CD14-positive monocyte (primary cell): ENCODE data around the gene TCF4. TPM values are rescaled to one million over a fixed set of nuclear protein-coding genes. Genes with fewer than 3 reads are reported as not detected.

ENCODE experiments used
- DNase-seq, 3 donors: peaks; one replicate each; pipeline ENCODE4 v3.0.0-alpha.2; 2011 to 2022
- H2AFZ ChIP-seq: 2 replicates; pipeline ENCODE4 v1.6.0; 2012; ENCODE audit warnings: mild to moderate bottlenecking, low read depth, low read length, inconsistent platforms; ENCODE audit not compliant: insufficient read depth, poor library complexity, severe bottlenecking
- H3K27ac ChIP-seq, 2 donors: 1 replicate in 1 of 2; 2 replicates in 1 of 2; pipeline ENCODE4 v1.5.1; 2012 to 2013; ENCODE audit warnings: low read length in 2 of 2, control low read depth in 1 of 2, inconsistent platforms in 1 of 2, low read depth in 1 of 2, mild to moderate bottlenecking in 1 of 2
- H3K27me3 ChIP-seq, 2 donors: one replicate each; pipeline versions ENCODE4 v1.6.0 to v1.6.1; 2011 to 2013; ENCODE audit warnings: low read length in 2 of 2; ENCODE audit not compliant: control insufficient read depth in 2 of 2, insufficient read depth in 2 of 2
- H3K36me3 ChIP-seq, 2 donors: replicated peaks in 1 of 2; 1 replicate in 1 of 2; 2 replicates in 1 of 2; pipeline versions ENCODE4 v1.5.1 to v1.6.1; 2012 to 2013; ENCODE audit warnings: low read length in 2 of 2, control low read depth in 1 of 2, inconsistent platforms in 1 of 2, mild to moderate bottlenecking in 1 of 2; ENCODE audit not compliant: insufficient read depth in 2 of 2, control insufficient read depth in 1 of 2
- H3K4me1 ChIP-seq, 2 donors: 1 replicate in 1 of 2; 2 replicates in 1 of 2; pipeline versions ENCODE4 v1.5.1 to v1.6.1; 2012 to 2013; ENCODE audit warnings: low read length in 2 of 2, control low read depth in 1 of 2, inconsistent platforms in 1 of 2, mild to moderate bottlenecking in 1 of 2, moderate library complexity in 1 of 2; ENCODE audit not compliant: insufficient read depth in 2 of 2, control insufficient read depth in 1 of 2
- H3K4me2 ChIP-seq: replicated peaks from 2 replicates; pipeline ENCODE3; 2012; ENCODE audit warnings: low read length, moderate library complexity, mild to moderate bottlenecking; ENCODE audit not compliant: poor library complexity, severe bottlenecking; ENCODE audit errors: extremely low read depth
- H3K4me3 ChIP-seq, 3 experiments: fragments of 200-600 bp in 1 of 3; sonication (generic) in 1 of 3; replicated peaks in 1 of 3; 1 replicate in 2 of 3; 2 replicates in 1 of 3; pipeline ENCODE4 v1.5.1; 2011 to 2013; ENCODE audit warnings: low read length in 3 of 3, mild to moderate bottlenecking in 3 of 3, control low read depth in 2 of 3, low read depth in 2 of 3, inconsistent platforms in 1 of 3, moderate library complexity in 1 of 3
- H3K79me2 ChIP-seq: 2 replicates; pipeline ENCODE4 v1.6.0; 2012; ENCODE audit warnings: mild to moderate bottlenecking, control low read depth, inconsistent platforms, low read length, moderate library complexity; ENCODE audit not compliant: insufficient read depth
- H3K9ac ChIP-seq: 2 replicates; pipeline ENCODE4 v1.6.0; 2017; ENCODE audit warnings: low read length, mild to moderate bottlenecking; ENCODE audit not compliant: insufficient read depth, poor library complexity, severe bottlenecking
- H3K9me3 ChIP-seq, 2 donors: replicated peaks in 1 of 2; 1 replicate in 1 of 2; 2 replicates in 1 of 2; pipeline versions ENCODE4 v1.5.1 to v1.6.1; 2012 to 2013; ENCODE audit warnings: low read length in 2 of 2, control low read depth in 1 of 2; ENCODE audit not compliant: control insufficient read depth in 1 of 2, insufficient read depth in 1 of 2
- H4K20me1 ChIP-seq: 2 replicates; pipeline ENCODE4 v1.6.0; 2012; ENCODE audit warnings: mild to moderate bottlenecking, low read length, control low read depth, moderate library complexity; ENCODE audit not compliant: insufficient read depth
- H3K27ac Mint-ChIP-seq, 7 donors: one replicate each; pipeline ENCODE4 v1.8.0; 2020; ENCODE audit warnings: mild to moderate bottlenecking in 7 of 7, mixed read lengths in 7 of 7, moderate library complexity in 6 of 7, inconsistent platforms in 2 of 7
- H3K27me3 Mint-ChIP-seq, 3 donors: one replicate each; pipeline ENCODE4 v1.8.0; 2021 to 2022; ENCODE audit warnings: low read depth in 3 of 3, mild to moderate bottlenecking in 3 of 3, mixed read lengths in 3 of 3, moderate library complexity in 3 of 3, inconsistent platforms in 1 of 3
- H3K36me3 Mint-ChIP-seq, 2 donors: one replicate each; pipeline ENCODE4 v1.8.0; 2020; ENCODE audit warnings: mixed read lengths in 2 of 2, inconsistent platforms in 1 of 2, mild to moderate bottlenecking in 1 of 2
- H3K4me1 Mint-ChIP-seq: one replicate; pipeline ENCODE4 v1.8.0; 2020; ENCODE audit warnings: mild to moderate bottlenecking, mixed read lengths
- H3K4me3 Mint-ChIP-seq, 2 donors: one replicate each; pipeline ENCODE4 v1.8.0; 2020; ENCODE audit warnings: mild to moderate bottlenecking in 2 of 2, mixed read lengths in 2 of 2, moderate library complexity in 1 of 2
- H3K9me3 Mint-ChIP-seq, 7 donors: one replicate each; pipeline ENCODE4 v1.8.0; 2020 to 2022; ENCODE audit warnings: mixed read lengths in 7 of 7, mild to moderate bottlenecking in 6 of 7, moderate library complexity in 6 of 7, inconsistent platforms in 2 of 7
- CTCF ChIP-seq: fragments of 200-600 bp; IDR thresholded peaks from one replicate; pipeline ENCODE4 v1.8.0; 2022; ENCODE audit warnings: antibody characterized with exemption, mild to moderate bottlenecking
- WGBS: methylation state at CpG from one replicate; pipeline ENCODE4 v1.1.5; 2013; ENCODE audit warnings: missing lambda C conversion rate; ENCODE audit not compliant: insufficient coverage; 5-methylcytosine and 5-hydroxymethylcytosine counted together
- intact Hi-C, 2 donors: fragments of 100-400 bp; cut with micrococcal nuclease; formaldehyde crosslinking; loops; one replicate each; pipeline versions ENCODE4 v1.15.0 to v1.15.1; 2023
- polyA plus RNA-seq, 3 donors: library from polyadenylated mRNA; depleted of rRNA in 1 of 3; unstranded in 2 of 3; stranded (reverse) in 1 of 3; fragments of 300-500 nt in 2 of 3; fragments of >200 nt in 1 of 3; fragmentation: Illumina TruSeq in 2 of 3; gene quantifications; 1 replicate in 2 of 3; 2 replicates in 1 of 3; pipeline ENCODE4 v1.2.3, GENCODE V29; 2012 to 2021

TCF4 gene
- polyA plus RNA-seq, 3 donors: 5.9 to 12.9 (median 10.7) TPM

GRCh38 chr18:55508651-55509050 lies 79.3 kb downstream of the TCF4 start:
- H3K9me3 Mint-ChIP-seq: peaks cover 0 to 2% (median 0%) of the 10 kb centered on the region in 7 donors
- H3K4me1 Mint-ChIP-seq: peaks cover 22% of the 10 kb centered on the region
- intact Hi-C loops: no loop called here
- H3K27ac ChIP-seq: no peak overlapping the region
- H4K20me1 ChIP-seq: no peaks in the 10 kb centered on the region
- H3K36me3 Mint-ChIP-seq: no peaks in the 10 kb centered on the region
- no peak for TF ChIP-seq CTCF
- no peaks in the 10 kb centered on the region for H3K27me3 ChIP-seq
- no peak overlapping the region for H3K4me3 Mint-ChIP-seq
- no peak overlapping the region for H3K4me2 ChIP-seq
- no peak for DNase-seq
- no peak overlapping the region for H3K4me3 ChIP-seq
- WGBS: 88% methylated on average over 1 of the region's 4 CpGs
- no peaks in the 10 kb centered on the region for H3K9me3 ChIP-seq
- H2AFZ ChIP-seq: no peak overlapping the region
- H3K27ac Mint-ChIP-seq: no peak overlapping the region
- H3K4me1 ChIP-seq: peaks cover 18 to 29% of the 10 kb centered on the region in 2 donors
- H3K27me3 Mint-ChIP-seq: peaks cover 0 to 1% (median 0%) of the 10 kb centered on the region in 3 donors
- H3K9ac ChIP-seq: no peak overlapping the region
- H3K36me3 ChIP-seq: no peaks in the 10 kb centered on the region
- H3K79me2 ChIP-seq: no peaks in the 10 kb centered on the region

GRCh38 chr18:55506074-55506473 lies 81.9 kb downstream of the TCF4 start:
- Histone ChIP-seq H3K4me3 (no peak overlapping the region), H3K79me2 (no peaks in the 10 kb centered on the region), H3K9ac (no peak overlapping the region), H3K4me1 (peaks cover 13 to 16% of the 10 kb centered on the region in 2 donors), H3K36me3 (no peaks in the 10 kb centered on the region), H3K27me3 (no peaks in the 10 kb centered on the region), H3K9me3 (no peaks in the 10 kb centered on the region), H3K4me2 (no peak overlapping the region), H4K20me1 (no peaks in the 10 kb centered on the region), H2AFZ (no peak overlapping the region), H3K27ac (no peak overlapping the region)
- Mint-ChIP-seq H3K9me3 (peaks cover 0 to 2% (median 0%) of the 10 kb centered on the region in 7 donors), H3K27me3 (peaks cover 0 to 1% (median 0%) of the 10 kb centered on the region in 3 donors), H3K4me1 (peaks cover 23% of the 10 kb centered on the region), H3K4me3 (no peak overlapping the region), H3K27ac (no peak overlapping the region), H3K36me3 (no peaks in the 10 kb centered on the region)
- no peak for DNase-seq
- WGBS: no CpG with 5 or more reads among the region's 1 CpG
- TF ChIP-seq CTCF: no peak
- intact Hi-C loops: no loop called here
